Fibroblast of peridontal ligament (primary cell): ENCODE results near the gene SDC3.

Experiments
- DNase-seq: peaks from one replicate; pipeline ENCODE4 v3.0.0-alpha.2; 2010; ENCODE audit errors: extremely low read depth

The SDC3 gene

GRCh38 chr1:30848130-30848529 lies 60.4 kb downstream of the SDC3 start:
- no peak for DNase-seq

GRCh38 chr1:30847358-30847972 lies 61.1 kb downstream of the SDC3 start:
- DNase-seq: no peak

- no peak for DNase-seq
These were observed 62.0 kb downstream of the SDC3 start for GRCh38 chr1:30846587-30846986.

- no peak for DNase-seq
These were observed 62.7 kb downstream of the SDC3 start for GRCh38 chr1:30845904-30846290.

GRCh38 chr1:30845237-30845903 lies 63.2 kb downstream of the SDC3 start:
- DNase-seq: no peak

GRCh38 chr1:30844631-30845030 lies 63.9 kb downstream of the SDC3 start:
- DNase-seq: no peak

- DNase-seq: no peak
These were observed 65.7 kb downstream of the SDC3 start for GRCh38 chr1:30842697-30843354.

GRCh38 chr1:30840904-30841598 lies 67.5 kb downstream of the SDC3 start:
- DNase-seq: no peak

GRCh38 chr1:30839827-30840359 lies 68.7 kb downstream of the SDC3 start:
- DNase-seq: no peak

- DNase-seq: no peak
These were observed 69.6 kb downstream of the SDC3 start for GRCh38 chr1:30838996-30839395.

GRCh38 chr1:30837653-30838052 lies 70.9 kb downstream of the SDC3 start:
- no peak for DNase-seq

GRCh38 chr1:30834253-30834652 lies 74.3 kb downstream of the SDC3 start:
- no peak for DNase-seq

GRCh38 chr1:30830537-30830936 lies 78.0 kb downstream of the SDC3 start:
- DNase-seq: no peak

- DNase-seq: no peak
These were observed 78.7 kb downstream of the SDC3 start for GRCh38 chr1:30829889-30830288.

- no peak for DNase-seq
These were observed 83.7 kb downstream of the SDC3 start for GRCh38 chr1:30824736-30825429.

- peak; percentile 100 for DNase-seq
These were observed 84.4 kb downstream of the SDC3 start for GRCh38 chr1:30823969-30824735.

- DNase-seq: no peak
These were observed 85.0 kb downstream of the SDC3 start for GRCh38 chr1:30823627-30823968.

- no peak for DNase-seq
These were observed 85.5 kb downstream of the SDC3 start for GRCh38 chr1:30822966-30823581.

- DNase-seq: no peak
These were observed 86.6 kb downstream of the SDC3 start for GRCh38 chr1:30822006-30822405.

- DNase-seq: no peak
These were observed 88.3 kb downstream of the SDC3 start for GRCh38 chr1:30820299-30820698.
